Measurements from ENCODE around the gene B3GALT4.

DNA sequence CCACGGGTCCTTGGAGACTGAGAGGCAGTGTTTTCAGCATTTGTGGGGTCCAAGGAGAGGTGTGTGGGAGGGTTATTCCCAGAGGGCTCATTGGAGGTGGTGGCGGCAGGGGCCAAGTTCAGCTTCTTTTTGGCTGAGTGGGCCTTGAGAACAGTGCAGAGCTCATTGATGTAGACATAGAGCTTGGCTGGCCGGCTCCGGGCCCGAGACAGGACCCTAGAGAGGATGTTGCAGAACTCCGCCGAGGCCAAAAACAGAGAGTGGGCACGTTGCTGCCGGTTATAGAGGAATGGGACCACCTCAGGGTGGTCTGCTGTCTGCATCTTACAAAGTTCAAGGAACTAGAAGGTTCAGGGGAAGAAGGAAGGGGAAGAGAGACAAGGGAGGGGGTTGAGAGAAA is 44.3 kb downstream of the B3GALT4 start:
- TF ChIP-seq, protein P1, sequence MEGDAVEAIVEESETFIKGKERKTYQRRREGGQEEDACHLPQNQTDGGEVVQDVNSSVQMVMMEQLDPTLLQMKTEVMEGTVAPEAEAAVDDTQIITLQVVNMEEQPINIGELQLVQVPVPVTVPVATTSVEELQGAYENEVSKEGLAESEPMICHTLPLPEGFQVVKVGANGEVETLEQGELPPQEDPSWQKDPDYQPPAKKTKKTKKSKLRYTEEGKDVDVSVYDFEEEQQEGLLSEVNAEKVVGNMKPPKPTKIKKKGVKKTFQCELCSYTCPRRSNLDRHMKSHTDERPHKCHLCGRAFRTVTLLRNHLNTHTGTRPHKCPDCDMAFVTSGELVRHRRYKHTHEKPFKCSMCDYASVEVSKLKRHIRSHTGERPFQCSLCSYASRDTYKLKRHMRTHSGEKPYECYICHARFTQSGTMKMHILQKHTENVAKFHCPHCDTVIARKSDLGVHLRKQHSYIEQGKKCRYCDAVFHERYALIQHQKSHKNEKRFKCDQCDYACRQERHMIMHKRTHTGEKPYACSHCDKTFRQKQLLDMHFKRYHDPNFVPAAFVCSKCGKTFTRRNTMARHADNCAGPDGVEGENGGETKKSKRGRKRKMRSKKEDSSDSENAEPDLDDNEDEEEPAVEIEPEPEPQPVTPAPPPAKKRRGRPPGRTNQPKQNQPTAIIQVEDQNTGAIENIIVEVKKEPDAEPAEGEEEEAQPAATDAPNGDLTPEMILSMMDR (IDR thresholded peaks at IDR 0.05; ENCODE audit: low read depth, low read length, poor library complexity, severe bottlenecking), result no peak
- TF ChIP-seq EZH2phosphoT487 (IDR thresholded peaks at IDR 0.05; ENCODE audit: borderline replicate concordance, low read length), result no peak
